IMR-90 (cell line): Measurements from ENCODE around the gene OR5A2. TPM values are rescaled to one million over a fixed set of nuclear protein-coding genes. Genes with fewer than 3 reads are reported as not detected.

ENCODE experiments used
- ATAC-seq: fragments of 200-7000 bp; cut with Tn5 transposase; 2 replicates; pipeline ENCODE4 v1.9.1; 2020; ENCODE audit warnings: low read depth, mild to moderate bottlenecking, moderate library complexity
- BruUV-seq: library from RNA; stranded (reverse); fragments of 400-500 nt; replicated peaks from 2 replicates; lab custom pipeline; 2021; lab: Mats Ljungman, UMichigan
- CTCF ChIA-PET: fragments of 300-600 bp; formaldehyde crosslinking; extraction: SDS; loops from one replicate; lab custom pipeline; 2021; ENCODE audit warnings: antibody characterized with exemption; lab: Yijun Ruan, JAX
- POLR2A ChIA-PET: fragments of 300-600 bp; sonication (Branson Sonifier 250); formaldehyde crosslinking; loops from one replicate; lab custom pipeline; 2022; ENCODE audit warnings: antibody characterized with exemption; ENCODE audit not compliant: unreplicated experiment; lab: Charles Lee
- DNase-seq: peaks from one replicate; pipeline ENCODE4 v3.0.0; 2013
- H2AFZ ChIP-seq: replicated peaks from 2 replicates; pipeline ENCODE3; 2013; ENCODE audit warnings: low read length, mild to moderate bottlenecking; ENCODE audit not compliant: poor library complexity
- H2AK5ac ChIP-seq: 2 replicates; pipeline ENCODE4 v1.6.1; 2013; ENCODE audit warnings: low read depth, low read length, inconsistent platforms
- H2AK9ac ChIP-seq: replicated peaks from 2 replicates; pipeline ENCODE3; 2013; ENCODE audit warnings: mild to moderate bottlenecking, low read depth, low read length, moderate library complexity; ENCODE audit not compliant: poor library complexity
- H2BK120ac ChIP-seq: 2 replicates; pipeline ENCODE4 v1.6.1; 2013; ENCODE audit warnings: low read depth, low read length, inconsistent platforms
- H2BK15ac ChIP-seq: 3 replicates; pipeline ENCODE4 v1.6.1; 2013; ENCODE audit warnings: low read depth, low read length, inconsistent platforms
- H2BK20ac ChIP-seq: 2 replicates; pipeline ENCODE4 v1.6.1; 2013; ENCODE audit warnings: low read depth, mild to moderate bottlenecking, inconsistent platforms, low read length, moderate library complexity
- H2BK5ac ChIP-seq: 2 replicates; pipeline ENCODE4 v1.6.1; 2013; ENCODE audit warnings: mild to moderate bottlenecking, low read depth, low read length, inconsistent platforms; ENCODE audit not compliant: poor library complexity, severe bottlenecking
- H3K14ac ChIP-seq: replicated peaks from 2 replicates; pipeline ENCODE4 v1.6.1; 2013; ENCODE audit warnings: low read depth, low read length, inconsistent platforms
- H3K18ac ChIP-seq: 2 replicates; pipeline ENCODE4 v1.6.1; 2013; ENCODE audit warnings: low read depth, low read length, control low read depth
- H3K23ac ChIP-seq: 2 replicates; pipeline ENCODE4 v1.6.1; 2013; ENCODE audit warnings: low read depth, low read length, inconsistent platforms
- H3K27ac ChIP-seq: 2 replicates; pipeline ENCODE4 v1.5.1; 2013; ENCODE audit warnings: mild to moderate bottlenecking, control low read depth, low read length; ENCODE audit not compliant: insufficient read depth
- H3K27me3 ChIP-seq: 2 replicates; pipeline ENCODE4 v1.6.1; 2013; ENCODE audit warnings: low read length; ENCODE audit not compliant: control insufficient read depth, insufficient read depth
- H3K36me3 ChIP-seq: 2 replicates; pipeline ENCODE4 v1.6.1; 2013; ENCODE audit warnings: low read length, mixed read lengths; ENCODE audit not compliant: control insufficient read depth, insufficient read depth
- H3K4ac ChIP-seq: 2 replicates; pipeline ENCODE4 v1.6.1; 2013; ENCODE audit warnings: low read depth, low read length, inconsistent platforms
- H3K4me1 ChIP-seq: 2 replicates; pipeline ENCODE4 v1.6.1; 2013; ENCODE audit warnings: low read length, mixed read lengths; ENCODE audit not compliant: control insufficient read depth, insufficient read depth
- H3K4me2 ChIP-seq: 2 replicates; pipeline ENCODE4 v1.6.1; 2013; ENCODE audit warnings: low read depth, mild to moderate bottlenecking, control low read depth, low read length, moderate library complexity
- H3K4me3 ChIP-seq: 2 replicates; pipeline ENCODE4 v1.5.1; 2013; ENCODE audit warnings: low read depth, mild to moderate bottlenecking, control low read depth, low read length, moderate library complexity; ENCODE audit not compliant: insufficient read depth
- H3K56ac ChIP-seq: 2 replicates; pipeline ENCODE4 v1.6.1; 2013; ENCODE audit warnings: low read length, inconsistent platforms; ENCODE audit not compliant: insufficient read depth; ENCODE audit errors: extremely low read depth
- H3K79me1 ChIP-seq, 2 experiments: 2 replicates each; pipeline ENCODE4 v1.6.1; 2013; ENCODE audit warnings: low read length in 2 of 2, inconsistent platforms in 1 of 2, low read depth in 1 of 2
- H3K9ac ChIP-seq: 2 replicates; pipeline ENCODE4 v1.6.1; 2013; ENCODE audit warnings: low read depth, low read length, control low read depth
- H3K9me1 ChIP-seq: 2 replicates; pipeline ENCODE4 v1.6.1; 2013; ENCODE audit warnings: low read length, inconsistent platforms; ENCODE audit not compliant: insufficient read depth
- H3K9me3 ChIP-seq: 2 replicates; pipeline ENCODE4 v1.6.1; 2013; ENCODE audit warnings: low read length; ENCODE audit not compliant: control insufficient read depth, insufficient read depth
- H4K20me1 ChIP-seq: 2 replicates; pipeline ENCODE4 v1.6.1; 2013; ENCODE audit warnings: low read length, inconsistent platforms; ENCODE audit not compliant: insufficient read depth
- H4K5ac ChIP-seq: 2 replicates; pipeline ENCODE4 v1.6.1; 2013; ENCODE audit warnings: mild to moderate bottlenecking, low read depth, low read length, control low read depth
- H4K8ac ChIP-seq, 2 experiments: 2 replicates each; pipeline ENCODE4 v1.6.1; 2013; ENCODE audit warnings: low read depth in 2 of 2, low read length in 2 of 2, control low read depth in 1 of 2, inconsistent platforms in 1 of 2
- H4K91ac ChIP-seq: 2 replicates; pipeline ENCODE4 v1.6.1; 2013; ENCODE audit warnings: low read depth, low read length, inconsistent platforms; ENCODE audit not compliant: insufficient read depth
- BHLHE40 ChIP-seq: fragments of 150-350 bp; IDR thresholded peaks from 2 replicates; pipeline ENCODE4 v1.6.1; 2016; ENCODE audit warnings: mild to moderate bottlenecking, low read depth, low read length
- CTCF ChIP-seq: conservative IDR thresholded peaks from 2 replicates; pipeline ENCODE4 v1.5.1; 2012; ENCODE audit warnings: mild to moderate bottlenecking, low read depth, low read length, improper control_type of control experiment
- ELK1 ChIP-seq: fragments of 150-350 bp; IDR thresholded peaks from 2 replicates; pipeline ENCODE4 v1.6.1; 2016; ENCODE audit warnings: low read depth, mild to moderate bottlenecking, low read length, moderate library complexity, borderline replicate concordance
- FOS ChIP-seq: fragments of 150-350 bp; IDR thresholded peaks from 2 replicates; pipeline ENCODE4 v1.6.1; 2016; ENCODE audit warnings: low read depth, low read length
- MAZ ChIP-seq: IDR thresholded peaks from 2 replicates; pipeline ENCODE4 v1.6.1; 2012; ENCODE audit warnings: low read depth, mild to moderate bottlenecking, low read length, improper control_type of control experiment, moderate library complexity, borderline replicate concordance
- MXI1 ChIP-seq: IDR thresholded peaks from 2 replicates; pipeline ENCODE4 v1.6.1; 2012; ENCODE audit warnings: low read depth, mild to moderate bottlenecking, low read length, moderate library complexity, borderline replicate concordance
- NFE2L2 ChIP-seq: fragments of 150-350 bp; IDR thresholded peaks from 2 replicates; pipeline ENCODE4 v1.6.1; 2016; ENCODE audit warnings: low read depth, mild to moderate bottlenecking, low read length
- POLR2A ChIP-seq: IDR thresholded peaks from 2 replicates; pipeline ENCODE4 v1.6.1; 2012; ENCODE audit warnings: mild to moderate bottlenecking, low read depth, low read length
- RCOR1 ChIP-seq: IDR thresholded peaks from 2 replicates; pipeline ENCODE4 v1.6.1; 2012; ENCODE audit warnings: mild to moderate bottlenecking, low read length, improper control_type of control experiment; ENCODE audit not compliant: insufficient replicate concordance
- WGBS, 2 experiments: methylation state at CpG; one replicate each; pipeline versions ENCODE4 v1.1.5 to v1.1.7; 2013; ENCODE audit warnings: missing lambda C conversion rate in 2 of 2; ENCODE audit not compliant: insufficient read length in 1 of 2; ENCODE audit errors: extremely low coverage in 2 of 2; 5-methylcytosine and 5-hydroxymethylcytosine counted together
- dilution Hi-C: fragments of 300-500 bp; cut with HindIII; formaldehyde crosslinking; loops from one replicate; pipeline ENCODE4 v1.14.3; 2018; ENCODE audit warnings: low sequenced_read_pairs; ENCODE audit not compliant: unreplicated experiment
- in situ Hi-C: fragments of 300-500 bp; cut with MboI; formaldehyde crosslinking; loops from 3 replicates; pipeline ENCODE4 v1.14.3; 2019; ENCODE audit warnings: low sequenced_read_pairs, inconsistent platforms, mixed read lengths
- intact Hi-C: fragments of 100-400 bp; cut with micrococcal nuclease; formaldehyde crosslinking; loops from 2 replicates; pipeline ENCODE4 v1.10.0; 2022
- polyA plus RNA-seq, 3 experiments: library from polyadenylated mRNA; depleted of rRNA; stranded (reverse); fragments of >200 nt; gene quantifications; 2 replicates each; pipeline ENCODE4 v1.2.3, GENCODE V29; 2012; ENCODE audit warnings: low replicate concordance in 1 of 3
- total RNA-seq: library from RNA; depleted of rRNA; stranded (reverse); fragments of >200 nt; gene quantifications from 2 replicates; pipeline ENCODE4 v1.2.3, GENCODE V29; 2012

Gene OR5A2
- total and polyA plus RNA-seq, 2 of the 4 experiments (the other 2 are of a cell fraction) = not detected

- Histone ChIP-seq H3K18ac (no peak overlapping the region), H2AK5ac (no peak overlapping the region), H3K27me3 (no peaks in the 10 kb centered on the region), H3K4ac (no peak overlapping the region), H3K56ac (no peak overlapping the region), H3K79me1 (no peaks in the 10 kb centered on the region), H3K4me1 (no peaks in the 10 kb centered on the region), H3K27ac (no peak overlapping the region), H3K4me2 (no peak overlapping the region), H4K8ac (no peak overlapping the region), H2BK5ac (no peak overlapping the region), H4K20me1 (no peaks in the 10 kb centered on the region), H2AK9ac (no peak overlapping the region), H2BK120ac (no peak overlapping the region), H3K9me3 (no peaks in the 10 kb centered on the region), H3K36me3 (no peaks in the 10 kb centered on the region), H3K23ac (no peak overlapping the region), H3K14ac (no peak overlapping the region), H4K91ac (no peak overlapping the region), H2AFZ (no peak overlapping the region), H3K9ac (no peak overlapping the region), H3K9me1 (no peaks in the 10 kb centered on the region), H3K4me3 (no peak overlapping the region), H4K5ac (no peak overlapping the region), H2BK15ac (no peak overlapping the region), H2BK20ac (no peak overlapping the region)
- 60% methylated on average over 2 of the region's 9 CpGs; no CpG with 5 or more reads in 1 of the 2 experiments for WGBS, 2 experiments
- DNase-seq = no peak
- no peak for ATAC-seq
- TF ChIP-seq POLR2A (no peak), FOS (no peak), BHLHE40 (no peak), CTCF (no peak), MAZ (no peak), ELK1 (no peak), MXI1 (no peak), NFE2L2 (no peak), RCOR1 (no peak)
- CTCF ChIA-PET = no interaction called here
- dilution Hi-C loops (no loop called here), in situ Hi-C loops (no loop called here), intact Hi-C loops (no loop called here)
- POLR2A ChIA-PET = no interaction called here
- BruUV-seq = no TSS peak
Observed at GRCh38 chr11:59475176-59475575, 49.0 kb upstream of the OR5A2 start.
